ENCODE results near the gene HSF4.

DNA sequence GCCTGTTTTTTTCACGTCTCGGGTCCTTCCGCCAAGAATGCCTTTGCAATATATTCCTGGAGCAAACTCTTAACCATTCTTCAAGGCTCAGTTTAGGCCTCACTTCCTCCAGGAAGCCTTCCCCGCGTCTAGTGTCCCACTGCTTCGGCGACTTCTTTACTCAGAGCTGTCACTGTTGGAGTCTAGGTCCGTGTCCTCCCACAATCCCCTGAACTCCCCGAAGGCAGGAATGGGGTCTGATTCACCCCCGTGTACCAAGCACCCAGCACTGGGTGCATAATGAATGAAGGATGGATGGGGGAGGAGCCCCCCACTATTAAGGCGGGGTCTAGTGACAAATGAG is 18.7 kb downstream of the HSF4 start:
- no peak for TF ChIP-seq POLR2A (IDR thresholded peaks at IDR 0.05)
- TF ChIP-seq CTCF (IDR thresholded peaks at IDR 0.05 in 4 of 5, conservative IDR thresholded peaks at IDR 0.05 in 1 of 5): no peak

Measured in gastrocnemius medialis (tissue), 4 donors.